Heart right ventricle (tissue), 16 donors: Measurements from ENCODE around the gene PHC3. TPM values are rescaled to one million over a fixed set of nuclear protein-coding genes. Genes with fewer than 3 reads are reported as not detected.

Source experiments
- ATAC-seq, 8 donors: fragments of 200-7000 bp; cut with Tn5 transposase; one replicate each; pipeline ENCODE4 v1.9.1; 2020; ENCODE audit warnings: mild to moderate bottlenecking in 8 of 8, moderate library complexity in 8 of 8, moderate number of reproducible peaks in 1 of 8
- DNase-seq, 2 donors: peaks; one replicate each; pipeline ENCODE4 v3.0.0-alpha.2; 2020
- H3K27ac ChIP-seq, 10 donors: fragments of 200-600 bp; sonication (generic) in 2 of 10; one replicate each; pipeline versions ENCODE4 v1.5.0 to v1.8.0; 2020 to 2022; ENCODE audit warnings: mild to moderate bottlenecking in 3 of 10
- H3K27me3 ChIP-seq, 7 donors: fragments of 200-600 bp; one replicate each; pipeline ENCODE4 v1.8.0; 2021 to 2022; ENCODE audit warnings: mild to moderate bottlenecking in 2 of 7
- H3K36me3 ChIP-seq, 9 donors: fragments of 200-600 bp; sonication (generic) in 1 of 9; one replicate each; pipeline versions ENCODE4 v1.5.0 to v1.8.0; 2020 to 2022; ENCODE audit warnings: mild to moderate bottlenecking in 2 of 9
- H3K4me1 ChIP-seq, 9 donors: fragments of 200-600 bp; sonication (generic) in 1 of 9; one replicate each; pipeline versions ENCODE4 v1.5.0 to v1.8.0; 2020 to 2022; ENCODE audit warnings: mild to moderate bottlenecking in 4 of 9
- H3K4me3 ChIP-seq, 10 donors: fragments of 200-600 bp; sonication (generic) in 2 of 10; one replicate each; pipeline versions ENCODE4 v1.5.0 to v1.8.0; 2020 to 2022; ENCODE audit warnings: mild to moderate bottlenecking in 7 of 10, moderate library complexity in 2 of 10
- H3K9me3 ChIP-seq, 11 donors: fragments of 200-600 bp in 10 of 11; sonication (generic) in 2 of 11; one replicate each; pipeline versions ENCODE4 v1.5.0 to v1.8.0; 2013 to 2022; ENCODE audit warnings: mild to moderate bottlenecking in 2 of 11, control low read depth in 1 of 11, moderate library complexity in 1 of 11
- WGBS, 2 donors: extraction: QIAGEN DNeasy Blood & Tissue Kit; methylation state at CpG; one replicate each; pipeline ENCODE4 v1.1.7; 2013; ENCODE audit warnings: inconsistent platforms in 1 of 2; 5-methylcytosine and 5-hydroxymethylcytosine counted together
- intact Hi-C, 10 donors: fragments of 100-400 bp; cut with DNase I; formaldehyde crosslinking; loops; one replicate each; pipeline versions ENCODE4 v1.11.1 to v1.14.2; 2022
- polyA plus RNA-seq, 2 donors: library from polyadenylated mRNA; stranded (reverse); fragments of 200-250 nt; gene quantifications; one replicate each; pipeline ENCODE4 v1.2.3, GENCODE V29; 2013
- total RNA-seq, 10 donors: library from RNA; stranded (reverse); fragmentation: NEBNext Ultra II Directional in 3 of 10; extraction: Animal tissue kit (Norgen Biotek cat#: 25700) in 3 of 10; gene quantifications; one replicate each; pipeline versions ENCODE4 v1.2.1 to v1.2.4, GENCODE V29; 2021 to 2023
- TF ChIP-seq, protein P1 (sequence below), 9 donors: fragments of 200-600 bp; sonication (generic) in 2 of 9; IDR thresholded peaks; one replicate each; pipeline versions ENCODE4 v1.5.0 to v1.8.0; 2021 to 2022; ENCODE audit warnings: antibody characterized with exemption in 9 of 9, mild to moderate bottlenecking in 5 of 9, moderate library complexity in 1 of 9
- donor health status: Arrhythmogenic right ventricular cardiomyopathy.
- donor health status: ischemic (EF 13 %, LVEDD 7.1; RV severe dilation, severe dysfunction).
- donor health status: healthy with polysubstance abuse.
- donor health status: DM: no; HTN: yes; CAD: no.
- donor health status: DM: no; HTN: no; CAD: no.
- donor health status: ischemic (EF 25% LVEDD 6.9; RV normal size, moderate dysfunction).
- donor health status: ischemic (EF 25% LVEDD 5.7; RV mildly dilated, moderate dysfunction).
- donor health status: healthy.
- donor health status: DM: yes; HTN: yes; CAD: no.
- donor health status: Ischemic cardiomyopathy.
- donor health status: ischemic (EF 35%, LVEDD 5.7; RV mildly dilated, moderate dysfunction).
- donor health status: nonischemic (EF 11% LVEDD 7.7; RV severe dilation, severe dysfunction).
- donor health status: DM: yes; HTN: yes; CAD: no.
- donor health status: PGD.
- donor health status: ischemic (EF 29% LVEDD 5.4; RV normal size, mild dysfunction).
- donor health status: nonischemic (EF 23%, LVEDD 6.1; RV moderate dilation, normal function).

Gene PHC3
- total and polyA plus RNA-seq, 12 donors = 2.4 to 70.8 (median 55.3) TPM

DNA sequence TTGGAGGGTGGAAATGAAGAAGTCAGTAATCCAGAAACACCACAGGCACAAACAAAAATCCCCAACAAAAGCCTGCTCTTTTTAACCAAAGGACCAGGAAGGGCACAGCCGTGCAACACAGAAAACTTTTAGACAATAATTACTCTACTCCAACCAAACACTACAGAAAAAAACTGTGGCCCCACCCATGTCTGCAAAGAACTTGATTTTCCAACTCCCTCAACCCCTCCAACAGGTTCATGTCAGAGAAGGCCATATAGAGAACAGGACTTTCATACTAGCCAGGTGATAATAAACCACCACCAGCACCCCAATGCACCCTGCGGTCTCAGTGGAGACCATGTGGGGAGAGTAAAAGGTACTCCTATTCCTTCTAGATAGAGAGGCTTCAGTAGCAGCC is 16.8 kb downstream of the PHC3 start:
- Histone ChIP-seq H3K27ac (no peak overlapping the region), H3K4me3 (no peak overlapping the region), H3K27me3 (no peaks in the 10 kb centered on the region), H3K36me3 (peaks cover 0 to 96% (median 23%) of the 10 kb centered on the region in 9 donors), H3K9me3 (no peaks in the 10 kb centered on the region), H3K4me1 (peaks cover 0 to 19% (median 11%) of the 10 kb centered on the region in 9 donors)
- TF ChIP-seq, protein P1, sequence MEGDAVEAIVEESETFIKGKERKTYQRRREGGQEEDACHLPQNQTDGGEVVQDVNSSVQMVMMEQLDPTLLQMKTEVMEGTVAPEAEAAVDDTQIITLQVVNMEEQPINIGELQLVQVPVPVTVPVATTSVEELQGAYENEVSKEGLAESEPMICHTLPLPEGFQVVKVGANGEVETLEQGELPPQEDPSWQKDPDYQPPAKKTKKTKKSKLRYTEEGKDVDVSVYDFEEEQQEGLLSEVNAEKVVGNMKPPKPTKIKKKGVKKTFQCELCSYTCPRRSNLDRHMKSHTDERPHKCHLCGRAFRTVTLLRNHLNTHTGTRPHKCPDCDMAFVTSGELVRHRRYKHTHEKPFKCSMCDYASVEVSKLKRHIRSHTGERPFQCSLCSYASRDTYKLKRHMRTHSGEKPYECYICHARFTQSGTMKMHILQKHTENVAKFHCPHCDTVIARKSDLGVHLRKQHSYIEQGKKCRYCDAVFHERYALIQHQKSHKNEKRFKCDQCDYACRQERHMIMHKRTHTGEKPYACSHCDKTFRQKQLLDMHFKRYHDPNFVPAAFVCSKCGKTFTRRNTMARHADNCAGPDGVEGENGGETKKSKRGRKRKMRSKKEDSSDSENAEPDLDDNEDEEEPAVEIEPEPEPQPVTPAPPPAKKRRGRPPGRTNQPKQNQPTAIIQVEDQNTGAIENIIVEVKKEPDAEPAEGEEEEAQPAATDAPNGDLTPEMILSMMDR (IDR thresholded peaks at IDR 0.05) = no peak
- DNase-seq (no peak), ATAC-seq (peak in 1 of 8 donors; percentile 14)
- 77% methylated on average over 2 of the region's 2 CpGs for WGBS, 2 donors
- intact Hi-C loops = no loop called here

DNA sequence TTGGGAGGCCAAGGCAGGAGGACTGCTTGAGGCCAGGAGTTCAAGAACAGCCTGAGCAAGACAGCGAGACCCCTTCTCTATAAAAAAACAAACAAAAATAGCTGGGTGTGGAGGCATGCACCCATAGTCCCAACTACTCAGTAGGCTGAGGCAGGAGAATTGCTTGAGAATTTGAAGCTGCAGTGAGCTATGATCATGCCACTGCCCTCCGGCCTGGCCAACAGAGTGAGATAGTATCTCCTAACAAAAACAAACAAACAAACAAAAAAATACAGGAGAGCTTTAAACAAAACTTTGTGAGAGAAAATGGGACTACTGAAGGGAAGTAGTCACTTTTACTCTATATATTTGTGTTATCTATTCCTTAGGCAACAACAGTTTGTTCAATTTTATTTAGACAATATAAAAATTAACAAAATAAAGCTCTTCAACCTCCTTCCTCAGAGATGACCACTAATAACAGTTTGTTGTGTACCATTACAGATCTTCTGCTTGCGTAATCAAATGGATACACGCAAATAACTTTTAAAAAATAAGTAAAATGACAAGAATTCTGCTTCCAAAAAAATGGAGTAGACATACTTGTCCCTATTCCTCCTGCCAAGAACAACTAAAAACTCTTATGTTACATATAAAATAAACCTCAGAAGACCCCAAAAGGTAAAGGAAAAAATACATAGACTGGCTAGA is 17.4 kb downstream of the PHC3 start:
- H3K27ac ChIP-seq = no peak overlapping the region
- peaks cover 0 to 19% (median 11%) of the 10 kb centered on the region in 9 donors for H3K4me1 ChIP-seq
- intact Hi-C loops = no loop called here
- H3K36me3 ChIP-seq = peaks cover 0 to 90% (median 19%) of the 10 kb centered on the region in 9 donors
- no peak overlapping the region for H3K4me3 ChIP-seq
- no peak for DNase-seq
- no peak for ATAC-seq
- WGBS, 2 donors = 89 to 94% methylated on average over 4 of the region's 4 CpGs
- no peaks in the 10 kb centered on the region for H3K27me3 ChIP-seq
- TF ChIP-seq, protein P1 (IDR thresholded peaks at IDR 0.05) = no peak
- H3K9me3 ChIP-seq = no peaks in the 10 kb centered on the region

DNA sequence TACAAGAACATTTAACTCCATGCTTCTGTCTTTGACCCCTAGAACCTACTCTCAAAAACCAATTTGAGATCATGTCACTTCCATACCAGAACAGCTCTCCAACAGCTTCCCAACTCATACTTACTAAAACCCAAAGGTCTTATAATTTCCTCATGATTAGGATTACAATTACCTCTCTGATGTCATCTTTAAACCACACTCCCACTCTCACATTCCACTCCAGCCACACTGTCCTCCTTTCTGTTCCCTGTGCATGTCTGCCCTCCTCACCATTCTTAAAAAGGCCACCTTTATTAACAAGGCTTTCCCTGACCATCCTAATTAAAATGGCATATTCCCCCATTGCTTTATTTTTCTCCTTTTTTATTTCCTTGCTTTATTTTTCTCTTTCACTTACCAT is 18.9 kb downstream of the PHC3 start:
- intact Hi-C loops = no loop called here

DNA sequence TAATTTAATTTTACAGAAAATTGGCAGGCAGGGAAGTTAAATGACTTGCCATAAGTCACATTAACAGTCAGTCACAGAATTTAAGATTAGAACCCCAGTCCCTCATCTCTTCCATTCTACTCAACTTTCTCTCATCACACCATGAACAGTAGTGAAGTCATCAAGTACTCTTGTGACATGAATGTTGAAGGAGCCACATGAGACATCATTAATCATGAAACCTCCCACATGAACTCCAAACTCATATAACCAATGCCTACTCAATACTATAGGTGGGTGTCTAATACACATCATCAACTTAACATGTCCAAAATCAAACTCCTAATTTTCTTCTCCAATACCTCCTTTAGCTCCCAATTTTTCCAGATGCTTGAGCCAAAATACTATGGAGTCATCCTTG is 19.5 kb downstream of the PHC3 start:
- no peak for DNase-seq
- H3K27me3 ChIP-seq = no peaks in the 10 kb centered on the region
- no peak overlapping the region for H3K27ac ChIP-seq
- TF ChIP-seq, protein P1 (IDR thresholded peaks at IDR 0.05) = no peak
- H3K36me3 ChIP-seq = peaks cover 0 to 79% (median 14%) of the 10 kb centered on the region in 9 donors
- H3K4me3 ChIP-seq = no peak overlapping the region
- H3K9me3 ChIP-seq = no peaks in the 10 kb centered on the region
- no peak for ATAC-seq
- intact Hi-C loops = no loop called here
- peaks cover 0 to 19% (median 11%) of the 10 kb centered on the region in 9 donors for H3K4me1 ChIP-seq

More for the DNA sequence above, 18.9 kb downstream of the PHC3 start:
- Histone ChIP-seq H3K36me3 (peaks cover 0 to 83% (median 18%) of the 10 kb centered on the region in 9 donors), H3K27ac (no peak overlapping the region), H3K4me1 (peaks cover 0 to 19% (median 11%) of the 10 kb centered on the region in 9 donors), H3K9me3 (no peaks in the 10 kb centered on the region), H3K27me3 (no peaks in the 10 kb centered on the region), H3K4me3 (no peak overlapping the region)
- no peak for ATAC-seq
- TF ChIP-seq, protein P1 (IDR thresholded peaks at IDR 0.05) = no peak
- DNase-seq = no peak
